Mesendoderm (in vitro differentiated cells): ENCODE data around the gene MRM1.

Experiments
- DNase-seq: peaks from one replicate; pipeline ENCODE4 v3.0.0; 2013
- H2AK5ac ChIP-seq: 2 replicates; pipeline ENCODE4 v1.6.1; 2013; ENCODE audit warnings: low read length, inconsistent platforms
- H2BK120ac ChIP-seq: 2 replicates; pipeline ENCODE4 v1.6.1; 2013; ENCODE audit warnings: low read depth, mild to moderate bottlenecking, low read length, moderate library complexity, mixed read lengths
- H2BK15ac ChIP-seq: replicated peaks from 2 replicates; pipeline ENCODE4 v1.6.1; 2013; ENCODE audit warnings: low read depth, mild to moderate bottlenecking, moderate library complexity
- H2BK5ac ChIP-seq: 2 replicates; pipeline ENCODE4 v1.6.1; 2013; ENCODE audit warnings: low read length, inconsistent platforms
- H3K18ac ChIP-seq: 2 replicates; pipeline ENCODE4 v1.6.1; 2013; ENCODE audit warnings: mild to moderate bottlenecking, low read length, mixed read lengths
- H3K23ac ChIP-seq: one replicate; pipeline ENCODE4 v1.6.1; 2013; ENCODE audit warnings: low read length
- H3K27ac ChIP-seq: 2 replicates; pipeline ENCODE4 v1.5.1; 2013; ENCODE audit warnings: low read depth, mild to moderate bottlenecking, inconsistent platforms, low read length, moderate library complexity
- H3K27me3 ChIP-seq: 2 replicates; pipeline ENCODE4 v1.6.1; 2013; ENCODE audit warnings: low read length, control low read depth, mild to moderate bottlenecking, inconsistent platforms; ENCODE audit not compliant: insufficient read depth, poor library complexity
- H3K36me3 ChIP-seq: 2 replicates; pipeline ENCODE4 v1.6.1; 2013; ENCODE audit warnings: low read length, inconsistent platforms; ENCODE audit not compliant: control insufficient read depth, insufficient read depth
- H3K4ac ChIP-seq: one replicate; pipeline ENCODE4 v1.6.1; 2013; ENCODE audit warnings: low read depth, mild to moderate bottlenecking, low read length, moderate library complexity
- H3K4me1 ChIP-seq: 2 replicates; pipeline ENCODE4 v1.6.1; 2013; ENCODE audit warnings: low read depth, low read length, inconsistent platforms; ENCODE audit not compliant: control insufficient read depth
- H3K4me2 ChIP-seq: 2 replicates; pipeline ENCODE4 v1.6.1; 2013; ENCODE audit warnings: low read length
- H3K4me3 ChIP-seq: 2 replicates; pipeline ENCODE4 v1.5.1; 2013; ENCODE audit warnings: mild to moderate bottlenecking, low read length
- H3K56ac ChIP-seq: one replicate; pipeline ENCODE4 v1.6.1; 2013; ENCODE audit warnings: low read length
- H3K79me1 ChIP-seq: 2 replicates; pipeline ENCODE4 v1.6.1; 2013; ENCODE audit warnings: low read length, inconsistent platforms
- H3K79me2 ChIP-seq: 2 replicates; pipeline ENCODE4 v1.6.1; 2013; ENCODE audit warnings: mild to moderate bottlenecking, low read length; ENCODE audit not compliant: control insufficient read depth, insufficient read depth
- H3K9ac ChIP-seq: 2 replicates; pipeline ENCODE4 v1.6.1; 2013; ENCODE audit warnings: low read length, inconsistent platforms
- H4K5ac ChIP-seq: one replicate; pipeline ENCODE4 v1.6.1; 2013; ENCODE audit warnings: low read length
- H4K8ac ChIP-seq: one replicate; pipeline ENCODE4 v1.6.1; 2013; ENCODE audit warnings: low read depth, mild to moderate bottlenecking, control low read depth, low read length, moderate library complexity
- WGBS: extraction: QIAGEN DNeasy Blood & Tissue Kit; methylation state at CpG from one replicate; pipeline ENCODE4 v1.1.7; 2013; ENCODE audit warnings: low lambda C conversion rate, missing lambda C conversion rate; ENCODE audit not compliant: insufficient coverage; ENCODE audit errors: extremely low coverage; 5-methylcytosine and 5-hydroxymethylcytosine counted together

The MRM1 gene

DNA sequence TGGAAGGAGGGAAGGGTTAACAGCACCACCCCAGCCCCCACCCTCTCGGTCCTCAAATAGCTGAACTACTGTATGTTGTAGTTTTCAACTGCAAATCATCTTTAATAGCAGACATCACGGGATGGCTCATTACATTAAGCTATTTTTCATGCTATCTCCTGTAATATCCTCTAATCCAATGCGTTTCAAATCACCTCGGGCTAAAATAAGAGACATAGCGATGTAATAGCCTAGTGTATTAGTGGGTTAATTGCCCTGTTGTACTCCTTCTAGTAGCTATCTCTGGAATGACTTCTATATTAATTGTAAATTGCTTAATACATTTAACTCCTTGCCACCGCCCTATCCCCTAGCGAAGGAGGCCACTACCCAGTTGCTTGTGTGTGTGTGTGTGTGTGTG, 54.3 kb downstream of the MRM1 start:
- no peaks in the 10 kb centered on the region for H3K79me1 ChIP-seq
- H4K8ac ChIP-seq: no peak overlapping the region
- H3K23ac ChIP-seq: no peak overlapping the region
- H3K4me2 ChIP-seq: no peak overlapping the region
- no peak overlapping the region for H3K56ac ChIP-seq
- H2BK5ac ChIP-seq: no peak overlapping the region
- no peak overlapping the region for H3K27ac ChIP-seq
- H2AK5ac ChIP-seq: no peak overlapping the region
- no peak overlapping the region for H3K18ac ChIP-seq
- H3K36me3 ChIP-seq: no peaks in the 10 kb centered on the region
- no peak overlapping the region for H2BK120ac ChIP-seq
- H3K4me1 ChIP-seq: no peaks in the 10 kb centered on the region
- no peak overlapping the region for H2BK15ac ChIP-seq
- no peak overlapping the region for H3K4ac ChIP-seq
- no CpG with 5 or more reads among the region's 7 CpGs for WGBS
- H4K5ac ChIP-seq: no peak overlapping the region
- H3K79me2 ChIP-seq: no peaks in the 10 kb centered on the region
- no peak for DNase-seq
- no peak overlapping the region for H3K4me3 ChIP-seq
- no peaks in the 10 kb centered on the region for H3K27me3 ChIP-seq
- H3K9ac ChIP-seq: no peak overlapping the region

DNA sequence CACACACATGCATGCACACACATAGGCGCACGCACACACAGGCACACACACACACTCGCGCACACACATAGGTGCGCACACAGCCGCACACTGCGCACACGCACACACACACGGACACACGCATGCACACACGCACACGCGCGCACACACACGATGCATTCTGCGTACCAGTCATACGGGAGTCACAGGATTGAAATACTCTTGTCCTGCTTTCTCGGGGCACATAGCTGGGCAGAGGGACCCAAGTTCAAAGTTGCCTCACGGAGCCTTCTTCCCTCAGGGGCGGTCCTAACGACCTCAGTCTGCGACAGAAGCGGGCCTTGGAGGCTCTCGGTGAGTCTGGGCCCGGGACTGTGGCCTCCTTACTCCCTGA, 56.0 kb downstream of the MRM1 start:
- Histone ChIP-seq H3K27ac (no peak overlapping the region), H3K4me3 (peak overlapping the region; percentile 36), H3K4me2 (peak overlapping the region; percentile 78), H3K79me2 (no peaks in the 10 kb centered on the region), H3K27me3 (no peaks in the 10 kb centered on the region), H3K18ac (peak overlapping the region; percentile 43), H4K8ac (no peak overlapping the region), H3K4me1 (no peaks in the 10 kb centered on the region), H2BK5ac (no peak overlapping the region), H2AK5ac (no peak overlapping the region), H2BK15ac (no peak overlapping the region), H3K79me1 (no peaks in the 10 kb centered on the region), H3K23ac (no peak overlapping the region), H3K36me3 (no peaks in the 10 kb centered on the region), H4K5ac (no peak overlapping the region), H3K9ac (peak overlapping the region; percentile 75), H3K56ac (peak overlapping the region; percentile 90), H2BK120ac (no peak overlapping the region), H3K4ac (no peak overlapping the region)
- WGBS: no CpG with 5 or more reads among the region's 25 CpGs
- peak; percentile 37 for DNase-seq

DNA sequence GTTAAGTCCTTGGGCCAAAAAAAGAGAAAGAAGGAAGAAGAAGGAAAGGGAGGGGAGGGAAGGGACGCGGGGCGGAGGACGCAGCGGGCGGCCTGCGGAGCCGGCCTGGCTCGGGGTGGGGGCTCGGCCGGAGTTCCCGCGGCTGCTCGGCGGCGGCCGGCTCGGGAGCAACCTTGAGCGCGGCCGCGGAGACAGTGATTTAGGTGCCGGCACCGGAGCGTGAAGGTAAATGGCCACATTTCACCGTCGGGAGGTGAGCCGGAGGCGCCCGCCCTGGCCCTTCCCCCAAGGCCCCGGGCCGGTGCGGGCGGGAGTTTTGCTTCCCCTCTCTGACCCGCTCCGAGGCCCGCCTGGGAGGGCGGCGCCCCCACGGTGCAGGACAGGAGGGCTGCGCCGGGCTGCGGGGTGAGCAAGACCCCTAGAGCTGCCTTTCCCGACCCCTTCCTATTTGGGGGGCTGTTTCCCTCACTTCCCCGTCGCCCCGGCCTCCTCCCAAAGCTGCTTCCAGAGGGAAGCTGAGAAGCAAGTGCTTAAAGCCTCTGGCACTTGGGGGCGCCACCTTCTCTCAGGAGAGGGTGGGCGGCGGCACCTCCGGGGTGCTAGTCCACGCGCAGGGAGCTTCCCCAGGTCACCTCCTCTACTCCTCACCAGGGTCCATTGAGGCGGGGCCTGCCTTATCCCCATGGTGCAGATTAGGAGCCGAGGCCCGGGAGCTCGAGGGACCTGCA, 56.5 kb downstream of the MRM1 start:
- Histone ChIP-seq H4K8ac (no peak overlapping the region), H3K4me1 (no peaks in the 10 kb centered on the region), H3K4me2 (peak overlapping the region; percentile 78), H3K27me3 (no peaks in the 10 kb centered on the region), H3K23ac (no peak overlapping the region), H3K79me2 (no peaks in the 10 kb centered on the region), H4K5ac (no peak overlapping the region), H2BK5ac (no peak overlapping the region), H3K9ac (peak overlapping the region; percentile 75), H3K79me1 (no peaks in the 10 kb centered on the region), H2BK120ac (no peak overlapping the region), H2BK15ac (no peak overlapping the region), H3K36me3 (no peaks in the 10 kb centered on the region), H3K18ac (peak overlapping the region; percentile 43), H3K4me3 (peak overlapping the region; percentile 36), H3K4ac (peak overlapping the region; percentile 19), H3K56ac (peak overlapping the region; percentile 90), H3K27ac (no peak overlapping the region), H2AK5ac (no peak overlapping the region)
- DNase-seq: peak; percentile 61
- WGBS: no CpG with 5 or more reads among the region's 57 CpGs
